GM08714 (cell line): ENCODE results near the gene LIMK2.

Source experiments
- H3K4me3 ChIP-seq: fragments of 200-500 bp; sonication (Bioruptor generic); 2 replicates; pipeline ENCODE4 v1.5.1; 2014; ENCODE audit warnings: mild to moderate bottlenecking, low read length, inconsistent platforms
- ZNF274 ChIP-seq: IDR thresholded peaks from 2 replicates; pipeline ENCODE4 v1.6.1; 2012; ENCODE audit warnings: mild to moderate bottlenecking, low read depth, low read length

LIMK2 gene

DNA sequence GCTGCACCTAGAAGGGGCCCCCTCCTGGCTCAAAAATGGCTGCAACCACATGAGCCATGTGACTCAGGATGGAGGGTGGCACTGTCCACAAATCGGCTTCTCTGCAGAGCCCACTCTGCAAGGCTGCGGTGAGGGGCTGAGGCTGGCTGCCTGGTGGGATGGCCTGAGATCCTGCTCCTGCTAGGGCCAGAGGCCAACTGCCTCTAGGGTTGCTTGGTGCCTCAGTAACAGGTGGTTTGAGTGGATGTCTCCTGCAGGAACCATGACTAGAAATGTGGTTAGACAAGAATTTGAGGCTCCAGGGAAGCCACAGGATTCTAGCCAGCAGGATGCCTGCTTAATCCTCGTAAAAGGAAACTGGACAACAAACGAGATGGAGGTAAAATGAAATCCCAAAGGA lies 116.9 kb downstream of the LIMK2 start:
- no peak for TF ChIP-seq ZNF274
- H3K4me3 ChIP-seq = no peak overlapping the region
